22Rv1 (cell line): Measurements from ENCODE around the gene L2HGDH.

Source experiments
- CTCF ChIP-seq: fragments of 450-650 bp; IDR thresholded peaks from 2 replicates; pipeline ENCODE4 v1.5.1; 2017; ENCODE audit warnings: mild to moderate bottlenecking
- ZFX ChIP-seq: fragments of 450-650 bp; IDR thresholded peaks from 2 replicates; pipeline ENCODE4 v1.6.1; 2017; ENCODE audit warnings: antibody characterized with exemption, borderline replicate concordance

DNA sequence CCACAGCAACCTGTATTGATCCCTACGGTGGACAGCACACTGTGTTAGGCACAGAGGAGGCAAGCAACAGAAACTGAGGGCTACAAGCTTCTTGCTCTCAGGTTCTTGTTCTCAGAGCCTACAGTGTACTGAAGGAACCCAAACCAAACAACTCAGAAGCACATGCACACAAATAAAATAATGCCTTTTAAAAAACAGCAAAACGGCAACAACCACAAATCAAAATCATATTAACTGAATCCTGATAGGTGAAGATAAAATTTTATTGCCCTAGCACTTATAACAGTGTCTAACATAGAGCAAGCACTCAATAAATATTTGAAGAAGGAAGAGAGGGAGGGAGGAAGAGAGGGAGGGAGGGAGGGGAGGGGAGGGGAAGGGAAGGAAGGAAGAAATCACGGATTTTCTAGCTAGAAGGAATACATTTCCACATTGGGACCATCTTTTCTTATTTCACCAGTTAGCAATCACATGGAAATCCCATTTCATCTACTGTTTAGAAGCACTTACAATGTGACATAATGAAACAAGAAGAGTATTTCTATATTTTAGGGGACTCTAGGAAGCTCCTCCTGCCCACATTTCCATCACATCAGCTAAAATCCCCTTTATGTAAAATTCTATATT, 27.3 kb upstream of the L2HGDH start:
- no peak for TF ChIP-seq CTCF
- TF ChIP-seq ZFX: no peak
